SK-MEL-5 (cell line): ENCODE results near the gene MAPK10. TPM values are rescaled to one million over a fixed set of nuclear protein-coding genes. Genes with fewer than 3 reads are reported as not detected.
"Not testable (repeated sequence)": the region's sequence is repeated elsewhere in the genome, so short reads cannot be mapped to it uniquely, and the experiment has no call there.

Source experiments
- DNase-seq: peaks from one replicate; pipeline ENCODE4 v3.0.0-alpha.2; 2016; ENCODE audit warnings: low read depth, low spot score
- in situ Hi-C: cut with HindIII; loops from 2 replicates; pipeline ENCODE4 v1.10.0; 2016; ENCODE audit warnings: low sequenced_read_pairs, high pct_unique_total_duplicates, low pct_unique_long_range_greater_than_20kb
- total RNA-seq: library from RNA; depleted of rRNA; stranded (reverse); fragments of >200 nt; shearing (Covaris generic); gene quantifications from 2 replicates; pipeline ENCODE4 v1.2.3, GENCODE V29; 2014

The MAPK10 gene
- total RNA-seq, 1 experiment from 2014 or later: 0.58 TPM

DNA sequence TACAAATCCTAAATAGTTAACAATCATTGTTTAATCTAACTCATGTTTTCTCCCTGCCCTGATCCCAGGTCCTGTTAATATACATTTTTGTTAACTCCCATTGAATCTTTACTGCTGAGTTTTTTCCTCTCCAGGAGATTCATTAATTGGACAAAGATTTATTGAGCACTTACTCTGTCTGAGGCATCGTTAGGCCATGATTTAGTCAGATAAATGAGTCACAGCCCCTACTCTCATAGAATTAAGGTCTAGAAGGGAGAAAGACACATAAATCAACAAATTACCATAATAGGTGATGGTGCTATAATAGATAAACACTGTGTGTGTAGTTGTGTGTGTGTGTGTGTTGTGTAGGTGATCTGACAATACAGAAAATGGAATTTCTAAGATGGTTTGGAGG lies 112.5 kb downstream of the MAPK10 start:
- in situ Hi-C loops: no loop called here

DNA sequence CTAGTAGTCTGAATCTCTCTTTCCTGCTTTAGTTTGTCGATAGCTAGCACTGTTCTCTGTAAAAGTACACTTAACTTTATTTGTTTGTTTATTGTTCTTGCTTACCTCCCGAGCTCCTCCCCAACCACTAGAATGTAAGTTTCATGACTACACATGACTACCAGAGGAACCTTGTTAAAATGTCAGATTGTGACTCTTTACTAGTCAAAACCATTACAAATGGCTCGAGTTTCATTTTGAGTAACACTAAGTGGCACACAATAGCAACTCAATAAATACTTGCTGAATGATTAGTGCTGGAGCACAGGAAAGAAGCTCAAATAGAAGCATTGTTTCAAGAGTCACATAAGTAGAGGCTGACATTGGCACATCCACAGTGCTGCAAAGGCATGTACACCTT lies 116.1 kb downstream of the MAPK10 start:
- in situ Hi-C loops: no loop called here
- DNase-seq: no peak

More for the DNA sequence above, 112.5 kb downstream of the MAPK10 start:
- DNase-seq: no peak

DNA sequence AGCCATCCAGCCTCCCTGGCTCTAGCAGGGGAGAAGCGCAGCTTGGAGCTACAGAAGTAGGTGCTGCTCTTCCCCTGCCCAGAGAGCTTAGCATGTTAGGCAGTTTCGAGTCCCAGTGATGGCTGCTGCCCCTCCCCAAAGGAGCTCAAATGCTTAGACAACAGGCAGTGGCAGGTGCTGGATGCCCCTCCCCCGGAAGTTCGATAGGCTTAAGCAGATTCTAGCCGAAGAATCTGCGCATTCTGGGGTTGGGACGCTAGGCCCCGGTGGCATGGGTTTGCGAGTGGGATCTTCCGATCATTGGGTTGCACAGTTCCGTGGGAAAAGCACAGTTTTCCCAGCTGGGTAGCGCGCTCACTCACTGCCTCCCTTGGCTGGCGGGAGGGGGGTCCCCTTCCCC lies 117.2 kb downstream of the MAPK10 start:
- no peak for DNase-seq
- in situ Hi-C loops: no loop called here

DNA sequence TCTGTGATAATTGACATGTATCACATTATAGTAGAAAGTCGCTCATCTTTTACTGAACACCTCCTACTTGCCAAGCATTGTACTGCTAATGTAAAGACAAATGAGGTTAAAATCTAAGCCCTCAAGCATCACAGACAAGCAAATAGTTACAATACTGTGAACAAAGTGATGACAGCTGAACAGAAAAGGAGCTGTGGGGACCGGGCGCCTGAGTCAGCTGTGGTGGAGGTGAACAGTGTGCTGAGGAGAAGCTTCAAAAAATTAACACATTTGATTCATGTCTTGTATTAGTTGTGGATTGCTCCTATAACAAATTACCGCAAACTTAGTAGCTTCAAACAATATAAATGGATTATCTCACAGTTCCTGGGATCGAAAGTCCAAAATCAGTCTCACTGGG lies 124.3 kb downstream of the MAPK10 start:
- no peak for DNase-seq
- in situ Hi-C loops: no loop called here

DNA sequence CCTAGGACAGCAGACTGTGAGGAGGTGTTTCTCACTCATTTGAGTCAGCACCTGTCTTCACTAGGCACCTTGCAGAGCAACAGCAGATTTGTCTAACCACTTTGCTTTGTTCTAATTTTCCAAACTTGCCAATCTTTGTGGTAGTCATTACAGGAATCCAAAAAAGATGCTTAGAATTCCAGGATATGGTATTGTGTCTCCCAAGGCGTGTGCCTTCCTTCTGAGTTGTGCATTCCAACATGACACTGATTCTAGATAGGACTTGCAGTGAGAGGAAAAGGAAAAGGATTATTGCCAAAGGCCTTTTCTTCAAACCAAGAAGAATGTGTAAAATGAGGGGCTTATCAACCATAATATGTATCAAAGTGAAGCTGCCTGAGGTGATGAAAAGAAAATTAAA lies 126.2 kb downstream of the MAPK10 start:
- no peak for DNase-seq
- in situ Hi-C loops: no loop called here

DNA sequence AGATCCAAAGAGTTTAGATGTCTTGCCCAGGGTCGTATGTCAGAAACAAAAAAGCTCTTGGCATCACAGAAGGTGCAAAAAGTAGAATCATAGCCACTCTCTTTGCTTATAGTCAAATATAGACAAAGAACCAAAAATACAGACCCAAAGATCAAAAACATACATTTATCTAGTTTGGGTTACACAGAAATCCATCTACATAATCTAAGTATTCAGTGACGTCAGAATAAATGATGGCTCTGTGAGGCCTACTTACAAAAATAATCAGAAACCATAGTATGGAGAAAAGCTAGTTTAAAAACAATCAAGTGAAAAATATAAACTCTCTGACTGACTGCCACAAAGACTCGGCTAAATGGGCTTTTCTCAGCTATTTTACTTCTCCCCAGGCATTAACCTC lies 126.8 kb downstream of the MAPK10 start:
- DNase-seq: no peak
- in situ Hi-C loops: no loop called here

DNA sequence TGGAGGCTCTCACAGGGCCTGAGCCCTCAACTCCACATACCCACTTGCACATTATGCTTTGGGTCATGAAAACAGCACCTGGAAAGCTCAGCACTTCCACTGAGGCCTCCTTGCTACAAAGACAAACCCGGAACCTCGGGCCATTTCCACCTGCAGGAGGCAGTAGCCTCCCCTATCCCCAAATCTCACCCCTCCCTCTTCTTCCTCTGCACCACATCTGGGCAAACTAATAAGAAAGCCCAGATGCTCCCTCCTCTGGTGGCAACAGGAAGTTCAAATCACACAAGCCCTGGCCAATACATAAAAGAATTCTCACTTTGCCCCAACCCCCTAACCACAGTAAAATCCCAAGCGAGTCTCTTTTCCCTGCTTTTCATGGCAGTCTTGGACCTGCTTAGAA lies 136.4 kb downstream of the MAPK10 start:
- in situ Hi-C loops: no loop called here
- peak; percentile 76 for DNase-seq

DNA sequence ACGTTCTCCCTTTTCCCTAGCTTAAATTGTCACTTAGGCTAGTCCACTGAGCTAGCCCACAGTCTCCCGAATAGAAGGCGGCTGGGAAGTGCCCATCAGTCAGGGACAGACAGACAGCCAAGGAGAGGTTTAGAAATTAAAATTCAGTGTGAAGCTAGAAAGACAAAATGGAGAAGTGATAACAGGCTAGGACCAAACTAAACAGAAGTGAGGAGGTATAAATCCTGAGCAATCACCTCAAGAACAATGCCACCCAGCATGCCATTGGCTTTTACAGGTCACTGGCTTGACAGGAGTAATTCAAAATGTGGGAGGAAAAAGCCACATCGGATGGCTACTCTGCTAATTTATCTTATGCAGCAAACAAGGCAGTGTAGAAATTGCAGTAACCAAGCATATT lies 138.9 kb downstream of the MAPK10 start:
- no peak for DNase-seq
- in situ Hi-C loops: no loop called here

DNA sequence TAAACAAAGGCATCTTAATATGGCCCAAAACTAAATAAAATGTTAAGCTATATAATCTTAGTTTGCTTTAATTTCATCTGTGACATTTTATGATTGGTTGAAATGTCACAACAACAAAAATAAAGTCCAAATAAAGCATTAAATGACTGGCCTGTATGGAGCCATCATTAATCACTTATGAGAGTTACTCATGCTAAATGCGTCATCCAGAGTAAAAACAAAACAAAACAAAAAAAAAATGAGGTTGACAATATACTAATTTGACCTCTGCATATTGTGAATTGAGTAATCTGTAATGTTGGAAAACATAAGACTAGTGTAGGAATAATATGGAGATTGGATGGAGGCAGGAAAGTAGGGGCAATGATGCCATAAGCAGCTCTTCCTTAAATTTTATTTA lies 139.7 kb downstream of the MAPK10 start:
- DNase-seq: peak; percentile 15
- in situ Hi-C loops: no loop called here

DNA sequence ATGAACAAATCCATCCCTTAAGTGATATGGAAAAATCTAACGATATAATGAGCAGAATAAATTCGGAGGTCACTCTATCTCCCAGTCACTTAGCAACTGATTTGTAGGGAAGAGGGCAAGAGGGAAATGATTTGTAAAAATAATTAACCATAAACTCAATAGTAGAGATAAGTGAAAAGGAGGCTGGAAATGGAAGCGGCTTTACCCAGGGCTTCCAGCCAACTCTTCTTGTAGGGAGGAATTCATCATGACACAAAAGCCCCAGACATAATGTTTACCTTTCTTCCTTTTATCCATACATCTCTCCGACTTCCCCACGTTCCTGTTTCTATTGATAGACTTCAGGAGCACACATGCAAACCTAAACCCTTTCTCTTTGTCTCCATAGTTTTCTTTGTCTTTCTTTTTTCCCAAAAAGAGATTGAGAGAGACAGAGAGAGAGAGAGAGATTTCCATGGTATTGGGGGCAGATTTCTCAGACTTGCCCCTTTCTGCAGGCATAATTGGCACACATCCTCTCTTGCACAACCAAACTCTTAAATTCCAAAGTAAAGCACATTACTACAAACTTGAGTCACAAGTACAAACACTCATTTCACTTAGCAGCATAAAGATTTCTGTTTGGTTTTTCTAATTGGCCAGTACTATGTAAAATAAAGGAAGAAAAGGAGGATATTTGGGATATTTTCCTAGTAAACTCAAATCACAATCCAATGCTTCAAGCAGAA lies 140.9 kb downstream of the MAPK10 start:
- in situ Hi-C loops: no loop called here
- no peak for DNase-seq

DNA sequence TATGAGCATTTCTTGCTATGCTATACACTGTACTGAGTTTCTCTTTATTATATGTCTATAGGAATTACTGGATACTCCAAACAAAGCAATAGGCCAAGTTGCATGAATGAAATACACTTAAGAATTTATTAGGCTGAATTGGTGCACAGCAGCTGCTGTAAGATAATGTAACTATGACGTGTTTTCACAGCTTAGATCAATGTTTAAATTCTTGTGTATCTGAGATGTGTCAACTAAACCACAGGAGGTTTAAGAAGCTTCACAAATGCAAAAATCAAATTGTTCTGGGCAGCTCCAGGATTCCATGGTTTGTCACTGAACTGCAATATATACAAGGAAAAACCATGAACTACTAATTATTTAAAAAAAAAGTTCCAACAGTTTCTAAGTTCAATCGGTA lies 156.7 kb downstream of the MAPK10 start:
- in situ Hi-C loops: no loop called here
- DNase-seq: no peak

DNA sequence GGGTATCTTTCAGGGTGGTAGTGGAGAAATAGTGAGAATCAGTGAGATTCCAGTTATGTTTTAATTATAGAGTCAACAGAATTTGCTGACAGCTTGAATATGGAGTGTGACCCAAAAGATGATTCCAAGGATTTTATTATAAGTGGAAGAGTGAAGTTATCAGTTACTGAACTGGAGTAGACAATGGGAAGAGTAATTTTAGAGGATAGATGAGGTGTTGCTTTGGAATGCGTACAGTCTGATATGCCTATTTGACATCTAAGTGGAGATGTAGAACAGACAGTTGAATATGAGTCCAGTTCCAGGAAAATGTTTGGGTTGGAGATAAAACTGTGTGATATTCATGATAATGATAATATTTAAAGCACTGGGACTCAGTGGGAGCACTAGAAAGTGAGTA lies 174.2 kb downstream of the MAPK10 start:
- in situ Hi-C loops: no loop called here
- no peak for DNase-seq

DNA sequence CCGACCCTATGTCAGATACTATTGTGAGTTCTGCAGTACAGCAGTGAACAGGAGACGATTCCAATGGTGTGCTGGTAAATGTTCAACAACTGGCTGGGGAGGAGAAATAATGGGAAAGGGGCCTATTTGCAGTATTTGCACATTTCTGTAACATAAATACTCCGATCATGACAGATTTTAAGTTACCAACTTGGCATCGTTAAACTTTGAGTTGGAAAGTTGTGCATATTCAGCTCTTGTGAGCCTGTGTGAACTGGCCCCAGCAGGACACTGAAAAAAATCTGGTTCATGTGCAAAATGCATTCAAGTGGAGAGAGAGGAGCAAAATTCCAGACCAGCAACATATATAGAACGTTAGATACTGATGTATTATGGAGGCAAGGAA lies 175.0 kb downstream of the MAPK10 start:
- DNase-seq: no peak
- in situ Hi-C loops: no loop called here

DNA sequence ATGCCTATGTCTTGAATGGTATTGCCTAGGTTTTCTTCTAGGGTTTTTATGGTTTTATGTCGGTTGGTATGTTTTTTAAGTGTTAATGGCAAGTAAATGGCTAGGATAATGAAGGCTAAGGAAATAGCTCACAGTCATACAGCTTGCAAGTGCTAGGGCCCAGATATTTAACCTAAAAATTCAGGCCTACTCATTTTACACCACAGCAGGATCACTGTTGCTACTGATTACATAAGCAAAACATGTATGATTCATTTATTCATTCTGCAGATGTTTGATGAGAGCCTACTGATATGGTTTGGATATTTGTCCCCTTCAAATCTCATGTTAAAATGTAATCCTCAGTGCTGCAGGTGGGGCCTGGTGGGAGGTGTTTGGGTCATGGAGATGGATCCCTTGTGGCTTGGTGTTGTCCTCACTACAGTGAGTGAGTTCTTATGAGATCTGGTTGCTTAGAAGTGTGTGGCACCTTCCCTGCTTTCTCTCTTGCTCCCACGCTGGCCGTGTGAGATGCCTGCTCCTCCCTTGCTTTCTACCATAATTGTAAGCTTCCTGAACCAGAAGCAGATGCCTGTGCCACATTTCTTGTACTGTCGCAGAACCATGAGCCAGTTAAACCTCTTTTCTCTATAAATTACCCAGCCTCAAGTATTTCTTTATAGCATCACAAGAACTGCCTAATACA lies 175.5 kb downstream of the MAPK10 start:
- DNase-seq: no peak
- in situ Hi-C loops: no loop called here

DNA sequence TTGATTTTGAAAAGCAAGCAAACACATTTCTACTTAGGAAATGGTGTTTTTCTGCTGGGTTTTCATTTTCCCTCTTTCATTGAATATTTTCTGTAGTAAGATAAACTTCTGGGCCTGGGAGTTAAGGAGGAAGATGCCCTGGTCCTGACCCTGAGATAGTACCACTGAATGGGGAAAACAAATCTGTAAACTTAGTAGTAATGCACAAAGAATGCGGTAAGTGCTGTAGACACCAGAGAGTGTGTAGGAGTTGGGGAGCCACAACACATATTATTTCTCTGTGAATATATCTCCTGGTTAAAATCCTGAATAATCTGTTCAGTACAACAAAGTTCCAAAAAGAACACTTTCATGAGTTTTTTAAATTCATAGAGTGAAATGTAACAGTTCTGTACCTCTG lies 178.3 kb downstream of the MAPK10 start:
- no peak for DNase-seq
- in situ Hi-C loops: no loop called here

DNA sequence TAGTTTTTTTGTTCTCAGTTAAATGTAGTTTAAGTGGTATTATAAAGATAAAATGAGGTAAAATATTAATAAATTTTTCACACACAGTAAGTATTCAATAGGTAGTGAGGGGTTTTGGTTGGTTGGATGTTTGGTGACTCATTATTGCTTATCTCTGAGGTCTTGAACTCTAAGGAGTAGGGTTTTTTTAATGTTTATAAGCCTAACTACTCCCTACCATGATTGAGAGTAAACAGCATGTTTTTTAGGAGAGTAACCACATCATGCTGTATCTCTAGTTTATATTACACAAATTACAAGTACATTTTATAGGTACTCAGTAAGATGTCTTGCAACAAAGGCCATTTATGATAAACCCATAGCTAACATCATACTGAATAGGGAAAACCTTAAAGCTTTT lies 181.6 kb downstream of the MAPK10 start:
- DNase-seq: no peak
- in situ Hi-C loops: no loop called here

DNA sequence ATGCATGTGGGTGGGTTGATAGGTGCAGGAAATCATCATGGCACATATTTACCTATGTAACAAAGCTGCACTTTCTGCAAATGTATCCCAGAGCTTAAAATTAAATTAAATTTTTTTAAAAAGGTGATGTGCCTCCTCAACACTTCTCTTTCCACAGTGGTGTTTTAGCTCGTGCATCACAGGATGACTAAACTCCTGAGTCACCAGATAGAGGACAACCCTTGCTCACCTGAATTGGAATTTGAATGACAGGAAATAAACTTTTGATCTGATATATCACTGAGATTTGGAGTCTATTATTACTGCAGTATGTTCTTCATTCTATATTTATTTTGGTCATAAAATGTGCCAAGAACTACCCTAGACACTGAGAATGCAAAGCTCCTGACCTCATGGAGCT lies 185.3 kb downstream of the MAPK10 start:
- no peak for DNase-seq
- in situ Hi-C loops: no loop called here

DNA sequence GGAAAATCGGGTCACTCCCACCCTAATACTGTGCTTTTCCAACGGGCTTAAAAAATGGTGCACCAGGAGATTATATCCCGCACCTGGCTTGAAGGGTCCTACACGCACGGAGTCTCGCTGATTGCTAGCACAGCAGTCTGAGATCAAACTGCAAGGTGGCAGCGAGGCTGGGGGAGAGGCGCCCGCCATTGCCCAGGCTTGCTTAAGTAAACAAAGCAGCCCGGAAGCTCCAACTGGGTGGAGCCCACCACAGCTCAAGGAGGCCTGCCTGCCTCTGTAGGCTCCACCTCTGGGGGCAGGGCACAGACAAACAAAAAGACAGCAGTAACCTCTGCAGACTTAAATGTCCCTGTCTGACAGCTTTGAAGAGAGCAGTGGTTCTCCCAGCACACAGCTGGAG lies 191.5 kb downstream of the MAPK10 start:
- DNase-seq, in situ Hi-C loops: not testable (repeated sequence)

DNA sequence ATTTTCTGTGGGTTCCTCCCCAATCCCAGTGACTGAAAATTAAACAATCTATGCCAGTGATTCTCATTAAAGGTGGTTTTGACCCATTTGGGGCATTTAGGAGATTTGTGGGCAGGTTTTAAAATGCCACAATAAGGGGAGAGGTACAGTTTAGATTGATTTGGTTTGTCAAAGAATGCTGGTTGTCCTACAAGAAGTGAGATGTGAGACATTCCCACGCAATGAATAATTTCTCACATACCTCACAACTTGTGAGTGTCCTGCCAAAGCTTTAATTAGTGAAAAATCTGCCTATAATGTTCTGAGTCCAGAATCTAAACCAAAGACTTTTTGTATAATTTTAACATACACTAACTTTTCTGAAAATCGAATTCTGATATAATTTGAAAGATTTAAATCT lies 199.4 kb downstream of the MAPK10 start:
- in situ Hi-C loops: no loop called here
- DNase-seq: no peak
